Fibroblast of skin of right quadriceps (primary cell): ENCODE measurements around the gene GINS1.
"Not testable (repeated sequence)": the region's sequence is repeated elsewhere in the genome, so short reads cannot be mapped to it uniquely, and the experiment has no call there.

ENCODE experiments used
- DNase-seq: peaks from one replicate; pipeline ENCODE4 v3.0.0-alpha.2; 2013

Gene GINS1

GRCh38 chr20:25390538-25391528 is 16.6 kb upstream of the GINS1 start, which contains the start of gene ABHD12:
ABHD12 (minus strand) TSS chr20:25390835; CDS start chr20:25390703, 132 bp downstream.
- peak; percentile 97 for DNase-seq

GRCh38 chr20:25394276-25394675 is 13.2 kb upstream of the GINS1 start:
- DNase-seq = no peak

- no peak for DNase-seq
Measured at GRCh38 chr20:25394996-25395395, 12.5 kb upstream of the GINS1 start.

GRCh38 chr20:25397096-25397495 is 10.4 kb upstream of the GINS1 start:
- DNase-seq = no peak

- peak; percentile 15 for DNase-seq
Measured at GRCh38 chr20:25397821-25398220, 9.7 kb upstream of the GINS1 start.

- no peak for DNase-seq
Measured at GRCh38 chr20:25398376-25399036, 9.0 kb upstream of the GINS1 start.

- peak; percentile 77 for DNase-seq
Measured at GRCh38 chr20:25399037-25399430, 8.4 kb upstream of the GINS1 start.

GRCh38 chr20:25400291-25400732 is 7.2 kb upstream of the GINS1 start:
- not testable (repeated sequence) for DNase-seq

- DNase-seq = peak; percentile 18
Measured at GRCh38 chr20:25402583-25402982, 4.9 kb upstream of the GINS1 start.

GRCh38 chr20:25408170-25408547 is 686 bp downstream of the GINS1 start:
- DNase-seq = no peak

GRCh38 chr20:25408890-25409289 is 1.4 kb downstream of the GINS1 start:
- DNase-seq = no peak

GRCh38 chr20:25418776-25419175 is 11.3 kb downstream of the GINS1 start:
- peak; percentile 18 for DNase-seq

- no peak for DNase-seq
Measured at GRCh38 chr20:25421102-25421501, 13.6 kb downstream of the GINS1 start.

- DNase-seq = no peak
Measured at GRCh38 chr20:25422032-25422431, 14.6 kb downstream of the GINS1 start.

GRCh38 chr20:25424536-25424935 is 17.1 kb downstream of the GINS1 start:
- DNase-seq = no peak

GRCh38 chr20:25437153-25437581 is 29.7 kb downstream of the GINS1 start:
- peak; percentile 3 for DNase-seq

GRCh38 chr20:25439328-25439727 is 31.9 kb downstream of the GINS1 start:
- DNase-seq = no peak

GRCh38 chr20:25444556-25444955 is 37.1 kb downstream of the GINS1 start:
- no peak for DNase-seq

- no peak for DNase-seq
Measured at GRCh38 chr20:25447671-25448070, 40.2 kb downstream of the GINS1 start.

GRCh38 chr20:25452333-25452732 is 44.9 kb downstream of the GINS1 start:
- DNase-seq = no peak

GRCh38 chr20:25453035-25453810 is 45.8 kb downstream of the GINS1 start:
- DNase-seq = peak; percentile 17

GRCh38 chr20:25454153-25454900 is 46.9 kb downstream of the GINS1 start:
- no peak for DNase-seq
